SK-N-SH (cell line): ENCODE measurements around the gene GLCE. TPM values are rescaled to one million over a fixed set of nuclear protein-coding genes. Genes with fewer than 3 reads are reported as not detected.

Source experiments
- CTCF ChIA-PET: fragments of 300-600, 350-600 bp; formaldehyde crosslinking; extraction: SDS; loops from one replicate; lab custom pipeline; 2021; lab: Yijun Ruan, JAX
- POLR2A ChIA-PET: fragments of 350-600 bp; sonication (Branson Sonifier 250); formaldehyde crosslinking; extraction: SDS; loops from one replicate; lab custom pipeline; 2020; ENCODE audit warnings: antibody characterized with exemption, inconsistent platforms; lab: Yijun Ruan, JAX
- DNase-seq: peaks from one replicate; pipeline ENCODE4 v3.0.0; 2012
- H2AFZ ChIP-seq: fragments of 200-600 bp; sonication (generic); 2 replicates; pipeline ENCODE4 v1.8.1; 2016; ENCODE audit warnings: antibody characterized with exemption, mild to moderate bottlenecking, low read depth
- H3F3A ChIP-seq: fragments of 200-600 bp; sonication (generic); replicated peaks from 2 replicates; pipeline ENCODE3; 2016; ENCODE audit warnings: antibody characterized with exemption, mild to moderate bottlenecking; ENCODE audit not compliant: insufficient read depth
- H3K27ac ChIP-seq, 2 experiments: fragments of 200-500 bp in 1 of 2; fragments of 200-600 bp in 1 of 2; sonication (Bioruptor generic) in 1 of 2; sonication (generic), shearing (Covaris generic) in 1 of 2; 2 replicates each; pipeline versions ENCODE4 v1.5.1 to v1.6.1; 2014 to 2016; ENCODE audit warnings: low read depth in 2 of 2, inconsistent platforms in 1 of 2, low read length in 1 of 2, mild to moderate bottlenecking in 1 of 2, mixed read lengths in 1 of 2
- H3K27me3 ChIP-seq: fragments of 200-600 bp; sonication (generic), shearing (Covaris generic); 2 replicates; pipeline ENCODE4 v1.6.1; 2016; ENCODE audit warnings: mixed run types; ENCODE audit not compliant: insufficient read depth
- H3K36me3 ChIP-seq, 2 experiments: fragments of 200-500 bp in 1 of 2; fragments of 200-600 bp in 1 of 2; sonication (Bioruptor generic) in 1 of 2; sonication (generic) in 1 of 2; replicated peaks in 1 of 2; 2 replicates each; pipeline versions ENCODE3 to v1.5.1; 2014 to 2016; ENCODE audit warnings: low read length in 1 of 2, mild to moderate bottlenecking in 1 of 2; ENCODE audit not compliant: insufficient read depth in 2 of 2, control insufficient read depth in 1 of 2
- H3K4me1 ChIP-seq, 2 experiments: fragments of 200-500 bp in 1 of 2; fragments of 200-600 bp in 1 of 2; sonication (Bioruptor generic) in 1 of 2; sonication (generic), shearing (Covaris generic) in 1 of 2; 2 replicates each; pipeline versions ENCODE4 v1.5.1 to v1.6.1; 2014 to 2016; ENCODE audit warnings: low read depth in 1 of 2, low read length in 1 of 2, mixed run types in 1 of 2; ENCODE audit not compliant: insufficient read depth in 2 of 2, control insufficient read depth in 1 of 2
- H3K4me2 ChIP-seq: fragments of 200-600 bp; sonication (generic), shearing (Covaris generic); 2 replicates; pipeline ENCODE4 v1.6.1; 2017; ENCODE audit warnings: mixed run types
- H3K4me3 ChIP-seq, 2 experiments: fragments of 200-500 bp in 1 of 2; fragments of 200-600 bp in 1 of 2; sonication (Bioruptor generic) in 1 of 2; sonication (generic), shearing (Covaris generic) in 1 of 2; 2 replicates each; pipeline versions ENCODE4 v1.5.1 to v1.8.1; 2014 to 2016; ENCODE audit warnings: low read depth in 2 of 2, inconsistent platforms in 1 of 2, low read length in 1 of 2, mild to moderate bottlenecking in 1 of 2, mixed read lengths in 1 of 2, moderate library complexity in 1 of 2
- H3K79me2 ChIP-seq: fragments of 200-600 bp; sonication (generic); 2 replicates; pipeline ENCODE4 v1.8.1; 2017; ENCODE audit warnings: mild to moderate bottlenecking; ENCODE audit not compliant: insufficient read depth
- H3K9ac ChIP-seq: fragments of 200-600 bp; sonication (generic); 2 replicates; pipeline ENCODE4 v1.6.1; 2017; ENCODE audit warnings: mixed run types
- H3K9me2 ChIP-seq: fragments of 200-600 bp; sonication (generic); 2 replicates; pipeline ENCODE4 v1.6.1; 2017; ENCODE audit warnings: mixed run types
- H3K9me3 ChIP-seq: fragments of 200-600 bp; sonication (generic); 2 replicates; pipeline ENCODE4 v1.6.1; 2017; ENCODE audit warnings: mixed run types, mild to moderate bottlenecking, moderate library complexity
- H4K20me1 ChIP-seq: fragments of 200-600 bp; sonication (generic); 2 replicates; pipeline ENCODE4 v1.6.1; 2017; ENCODE audit warnings: mild to moderate bottlenecking, mixed run types; ENCODE audit not compliant: insufficient read depth
- CHD2 ChIP-seq: fragments of 150-350 bp; IDR thresholded peaks from 2 replicates; pipeline ENCODE4 v1.6.1; 2018; ENCODE audit warnings: low read length; ENCODE audit not compliant: partially characterized antibody
- CTCF ChIP-seq: fragments of 200-600 bp; sonication (generic); IDR thresholded peaks from 2 replicates; pipeline ENCODE4 v1.6.1; 2017; ENCODE audit warnings: antibody characterized with exemption, mild to moderate bottlenecking, moderate library complexity
- ELF1 ChIP-seq: IDR thresholded peaks from 2 replicates; pipeline ENCODE4 v1.4.0; 2012
- EZH2phosphoT487 ChIP-seq: fragments of 200-600 bp; sonication (generic); IDR thresholded peaks from 2 replicates; pipeline ENCODE4 v1.6.1; 2017; ENCODE audit warnings: low read depth, mixed run types, mild to moderate bottlenecking, antibody characterized with exemption, moderate library complexity, borderline replicate concordance
- FOXJ3 ChIP-seq: sonication (generic); formaldehyde crosslinking; IDR thresholded peaks from 2 replicates; pipeline ENCODE4 v1.5.1; 2020; ENCODE audit warnings: mild to moderate bottlenecking, missing genetic modification reagents
- GABPA ChIP-seq: IDR thresholded peaks from 2 replicates; pipeline ENCODE4 v1.4.0; 2012; ENCODE audit warnings: low read depth, mild to moderate bottlenecking
- GATA2 ChIP-seq: sonication (generic); formaldehyde crosslinking; IDR thresholded peaks from 2 replicates; pipeline ENCODE4 v1.5.0; 2020; ENCODE audit warnings: mild to moderate bottlenecking, missing genetic modification reagents
- IRF3 ChIP-seq: fragments of 150-350 bp; IDR thresholded peaks from 2 replicates; pipeline ENCODE4 v1.6.1; 2016; ENCODE audit warnings: mild to moderate bottlenecking, low read depth, low read length
- JUND ChIP-seq: IDR thresholded peaks from 2 replicates; pipeline ENCODE4 v1.4.0; 2012
- MAX ChIP-seq: IDR thresholded peaks from 2 replicates; pipeline ENCODE4 v1.4.0; 2012; ENCODE audit warnings: low read depth
- NFIC ChIP-seq: IDR thresholded peaks from 2 replicates; pipeline ENCODE4 v1.4.0; 2012; ENCODE audit warnings: borderline replicate concordance
- PBX3 ChIP-seq: IDR thresholded peaks from 2 replicates; pipeline ENCODE4; 2012
- POLR2AphosphoS5 ChIP-seq: IDR thresholded peaks from 2 replicates; pipeline ENCODE4 v1.6.1; 2012; ENCODE audit warnings: low read depth, low read length
- RAD21 ChIP-seq: IDR thresholded peaks from 2 replicates; pipeline ENCODE4 v1.6.1; 2012; ENCODE audit warnings: mild to moderate bottlenecking, low read length
- RCOR1 ChIP-seq: fragments of 150-350 bp; IDR thresholded peaks from 2 replicates; pipeline ENCODE4 v1.6.1; 2017; ENCODE audit warnings: antibody characterized with exemption, low read length
- RXRA ChIP-seq: IDR thresholded peaks from 2 replicates; pipeline ENCODE4 v1.4.0; 2012; ENCODE audit warnings: low read depth, mild to moderate bottlenecking, borderline replicate concordance
- SMC3 ChIP-seq: IDR thresholded peaks from 2 replicates; pipeline ENCODE4 v1.6.1; 2012; ENCODE audit warnings: low read depth, low read length, improper control_type of control experiment
- TEAD4 ChIP-seq: IDR thresholded peaks from 2 replicates; pipeline ENCODE4 v1.4.0; 2012; ENCODE audit warnings: mild to moderate bottlenecking, borderline replicate concordance; ENCODE audit not compliant: insufficient read depth
- WGBS: methylation state at CpG from one replicate; pipeline ENCODE4 v1.1.6; 2017; ENCODE audit warnings: low lambda C conversion rate; 5-methylcytosine and 5-hydroxymethylcytosine counted together
- polyA plus RNA-seq, 3 experiments: library from polyadenylated mRNA; depleted of rRNA; stranded (reverse); fragments of >200 nt; gene quantifications; 2 replicates each; pipeline ENCODE4 v1.2.3, GENCODE V29; 2012

The GLCE gene
- polyA plus RNA-seq, 1 of the 3 experiments (the other 2 are of a cell fraction): 19.5 TPM

- 89% methylated on average over 3 of the region's 3 CpGs for WGBS
- Histone ChIP-seq H3K9me2 (no peaks in the 10 kb centered on the region), H3K27ac (no peak overlapping the region), H3K36me3 (no peaks in the 10 kb centered on the region), H3K79me2 (no peaks in the 10 kb centered on the region), H3K9me3 (no peaks in the 10 kb centered on the region), H3K9ac (no peak overlapping the region), H3K4me2 (no peak overlapping the region), H3K4me1 (peaks cover 0 to 27% of the 10 kb centered on the region in 2 experiments; a peak in 2 of 4 replicates), H3K27me3 (peaks cover 19% of the 10 kb centered on the region), H2AFZ (no peak overlapping the region), H3F3A (no peaks in the 10 kb centered on the region), H3K4me3 (no peak overlapping the region), H4K20me1 (no peaks in the 10 kb centered on the region)
- DNase-seq: no peak
- CTCF ChIA-PET: interaction anchor here (5.4 kb wide), 1 partner anchor 62 kb away, joined by 20 read pairs; no protein-coding TSS in a partner anchor
- TF ChIP-seq RAD21: no peak
- no peak for TF ChIP-seq CTCF
- no peak for TF ChIP-seq FOXJ3 (CRISPR knock-in tag)
- no peak for TF ChIP-seq POLR2AphosphoS5
- no peak for TF ChIP-seq RCOR1
- TF ChIP-seq MAX: no peak
- no peak for TF ChIP-seq IRF3
- no peak for TF ChIP-seq ELF1
- TF ChIP-seq TEAD4: no peak
- no peak for TF ChIP-seq PBX3
- TF ChIP-seq CHD2: no peak
- no peak for TF ChIP-seq EZH2phosphoT487
- no peak for TF ChIP-seq GATA2 (CRISPR knock-in tag)
- no peak for TF ChIP-seq SMC3
- TF ChIP-seq GABPA: no peak
- no peak for TF ChIP-seq RXRA
- TF ChIP-seq NFIC: no peak
- TF ChIP-seq JUND: no peak
- POLR2A ChIA-PET: no interaction called here
Measured at GRCh38 chr15:69120732-69121131, 39.7 kb upstream of the GLCE start.
